Measurements from ENCODE around the gene RAB17.
"Not testable (repeated sequence)": the region's sequence is repeated elsewhere in the genome, so short reads cannot be mapped to it uniquely, and the experiment has no call there.

The RAB17 gene

GRCh38 chr2:237598468-237599208 is 8.1 kb upstream of the RAB17 start:
- no peak for DNase-seq (ENCODE audit: low spot score)

- no peak for DNase-seq (ENCODE audit: low spot score)
Observed at GRCh38 chr2:237597196-237598145, 6.9 kb upstream of the RAB17 start.

- DNase-seq (ENCODE audit: low spot score): no peak
Observed at GRCh38 chr2:237596520-237597195, 6.1 kb upstream of the RAB17 start.

- not testable (repeated sequence) for DNase-seq (ENCODE audit: low spot score)
Observed at GRCh38 chr2:237595829-237596519, 5.4 kb upstream of the RAB17 start.

- DNase-seq (ENCODE audit: low spot score): no peak
Observed at GRCh38 chr2:237594514-237594871, 4.0 kb upstream of the RAB17 start.

- no peak for DNase-seq (ENCODE audit: low spot score)
Observed at GRCh38 chr2:237593596-237594320, 3.2 kb upstream of the RAB17 start.

GRCh38 chr2:237593036-237593435 is 2.5 kb upstream of the RAB17 start:
- no peak for DNase-seq (ENCODE audit: low spot score)

- no peak for DNase-seq (ENCODE audit: low spot score)
Observed at GRCh38 chr2:237592425-237592980, 2.0 kb upstream of the RAB17 start.

- DNase-seq (ENCODE audit: low spot score): no peak
Observed at GRCh38 chr2:237591141-237591881, 777 bp upstream of the RAB17 start.

GRCh38 chr2:237588044-237588696 is 2.4 kb downstream of the RAB17 start:
- DNase-seq (ENCODE audit: low spot score): no peak

GRCh38 chr2:237585590-237586221 is 4.8 kb downstream of the RAB17 start:
- DNase-seq (ENCODE audit: low spot score): no peak

- no peak for DNase-seq (ENCODE audit: low spot score)
Observed at GRCh38 chr2:237583385-237584295, 6.9 kb downstream of the RAB17 start.

- DNase-seq (ENCODE audit: low spot score): peak; percentile 53
Observed at GRCh38 chr2:237581751-237582746, 8.5 kb downstream of the RAB17 start.

- no peak for DNase-seq (ENCODE audit: low spot score)
Observed at GRCh38 chr2:237581326-237581725, 9.2 kb downstream of the RAB17 start.

- DNase-seq (ENCODE audit: low spot score): no peak
Observed at GRCh38 chr2:237577956-237578870, 12.3 kb downstream of the RAB17 start.

- DNase-seq (ENCODE audit: low spot score): no peak
Observed at GRCh38 chr2:237577458-237577857, 13.1 kb downstream of the RAB17 start.

Data from CD4-positive, alpha-beta T cell treated with Interleukin-6 at 100 ng/mL for 8 hours (primary cell).